HCT116 (cell line): Measurements from ENCODE around the gene PCDH17. TPM values are rescaled to one million over a fixed set of nuclear protein-coding genes. Genes with fewer than 3 reads are reported as not detected.

Experiments used
- ATAC-seq: fragments of 200-7000 bp; cut with Tn5 transposase; 2 replicates; pipeline ENCODE4 v1.9.1; 2020; ENCODE audit warnings: mild to moderate bottlenecking, moderate library complexity
- BruUV-seq: library from RNA; stranded (reverse); fragments of 400-500 nt; replicated peaks from 2 replicates; lab custom pipeline; 2021; lab: Mats Ljungman, UMichigan
- CTCF ChIA-PET: fragments of 300-600 bp; sonication (Branson Sonifier 250); formaldehyde crosslinking; loops from one replicate; lab custom pipeline; 2021; ENCODE audit warnings: antibody characterized with exemption; lab: Charles Lee
- POLR2A ChIA-PET: fragments of 300-600, 350-600 bp; sonication (Branson Sonifier 250); formaldehyde crosslinking; loops from one replicate; lab custom pipeline; 2021; ENCODE audit warnings: antibody characterized with exemption; lab: Charles Lee
- RAD21 ChIA-PET, 2 experiments: fragments of 300-600 bp; sonication (Branson Sonifier 250); formaldehyde crosslinking; loops; one replicate each; lab custom pipeline; 2023; ENCODE audit warnings: low total read pairs in 2 of 2; ENCODE audit not compliant: uncharacterized antibody in 2 of 2, unreplicated experiment in 2 of 2, low non-redundant PET in 1 of 2; lab: Charles Lee
- DNase-seq: peaks from one replicate; pipeline ENCODE4 v3.0.0-alpha.2; 2010; ENCODE audit warnings: low read depth, low spot score
- H2AFZ ChIP-seq: fragments of 200-600 bp; shearing (Covaris generic), sonication (generic); 2 replicates; pipeline ENCODE4 v1.6.1; 2017; ENCODE audit warnings: low read depth, mixed run types, mixed read lengths, antibody characterized with exemption, low read length; ENCODE audit not compliant: poor library complexity, severe bottlenecking
- H3K27ac ChIP-seq: 2 replicates; pipeline ENCODE4 v1.5.1; 2012; ENCODE audit warnings: low read depth, low read length
- H3K27me3 ChIP-seq: fragments of 200-600 bp; sonication (generic); 2 replicates; pipeline ENCODE4 v1.6.1; 2016; ENCODE audit warnings: mixed run types, low read length, mixed read lengths; ENCODE audit not compliant: insufficient read depth
- H3K36me3 ChIP-seq, 2 experiments: fragments of 200-500 bp in 1 of 2; fragments of 200-600 bp in 1 of 2; sonication (Bioruptor generic) in 1 of 2; sonication (generic) in 1 of 2; 2 replicates each; pipeline versions ENCODE4 v1.5.1 to v1.6.1; 2014 to 2016; ENCODE audit warnings: low read length in 2 of 2, inconsistent platforms in 1 of 2, mixed read lengths in 1 of 2, mixed run types in 1 of 2; ENCODE audit not compliant: insufficient read depth in 2 of 2, control insufficient read depth in 1 of 2
- H3K4me1 ChIP-seq, 2 experiments: fragments of 200-600 bp in 1 of 2; sonication (generic) in 1 of 2; 2 replicates each; pipeline versions ENCODE4 v1.5.1 to v1.6.1; 2012 to 2017; ENCODE audit warnings: low read length in 2 of 2, inconsistent platforms in 1 of 2, mild to moderate bottlenecking in 1 of 2, mixed read lengths in 1 of 2, mixed run types in 1 of 2, moderate library complexity in 1 of 2; ENCODE audit not compliant: insufficient read depth in 2 of 2, control insufficient read depth in 1 of 2
- H3K4me2 ChIP-seq: fragments of 200-600 bp; sonication (generic); 2 replicates; pipeline ENCODE4 v1.6.1; 2017; ENCODE audit warnings: mixed run types, low read length, mixed read lengths
- H3K4me3 ChIP-seq, 2 experiments: fragments of 200-600 bp in 1 of 2; sonication (generic) in 1 of 2; replicated peaks in 1 of 2; 2 replicates each; pipeline ENCODE4 v1.5.1; 2011 to 2016; ENCODE audit warnings: low read length in 2 of 2, control low read depth in 1 of 2, low read depth in 1 of 2, mild to moderate bottlenecking in 1 of 2, mixed read lengths in 1 of 2, mixed run types in 1 of 2
- H3K79me2 ChIP-seq: fragments of 200-600 bp; sonication (generic); 2 replicates; pipeline ENCODE4 v1.6.1; 2017; ENCODE audit warnings: mild to moderate bottlenecking, mixed run types, low read length, moderate library complexity, mixed read lengths; ENCODE audit not compliant: insufficient read depth
- H3K9ac ChIP-seq: fragments of 200-600 bp; sonication (generic); 2 replicates; pipeline ENCODE4 v1.6.1; 2016; ENCODE audit warnings: low read length, mixed read lengths
- H3K9me2 ChIP-seq: fragments of 200-600 bp; sonication (generic), shearing (Covaris generic); 2 replicates; pipeline ENCODE4 v1.6.1; 2017; ENCODE audit warnings: mixed run types, mild to moderate bottlenecking, moderate library complexity; ENCODE audit not compliant: insufficient read depth
- H3K9me3 ChIP-seq, 2 experiments: fragments of 200-500 bp in 1 of 2; fragments of 200-600 bp in 1 of 2; sonication (Bioruptor generic) in 1 of 2; sonication (generic) in 1 of 2; 2 replicates each; pipeline ENCODE4 v1.6.1; 2014 to 2017; ENCODE audit warnings: low read length in 2 of 2, mixed read lengths in 2 of 2, inconsistent platforms in 1 of 2, low read depth in 1 of 2, mild to moderate bottlenecking in 1 of 2, mixed run types in 1 of 2, moderate library complexity in 1 of 2; ENCODE audit not compliant: control insufficient read depth in 1 of 2, insufficient read depth in 1 of 2
- H4K20me1 ChIP-seq: fragments of 200-600 bp; sonication (generic), shearing (Covaris generic); 2 replicates; pipeline ENCODE4 v1.6.1; 2017; ENCODE audit warnings: mixed run types, mild to moderate bottlenecking, moderate library complexity; ENCODE audit not compliant: insufficient read depth
- CTCF ChIP-seq, 3 experiments: fragments of 200-600 bp in 1 of 3; sonication (generic) in 1 of 3; IDR thresholded peaks in 2 of 3; conservative IDR thresholded peaks in 1 of 3; 2 replicates each; pipeline ENCODE4 v1.5.1; 2012 to 2017; ENCODE audit warnings: low read depth in 2 of 3, low read length in 2 of 3, antibody characterized with exemption in 1 of 3, borderline replicate concordance in 1 of 3, control low read depth in 1 of 3, mild to moderate bottlenecking in 1 of 3, mixed read lengths in 1 of 3, mixed run types in 1 of 3, moderate library complexity in 1 of 3; ENCODE audit not compliant: insufficient read depth in 1 of 3
- EZH2 ChIP-seq: fragments of 200-600 bp; sonication (generic); IDR thresholded peaks from 2 replicates; pipeline ENCODE4 v1.6.1; 2017; ENCODE audit warnings: antibody characterized with exemption, mixed run types
- EZH2phosphoT487 ChIP-seq: fragments of 200-600 bp; IDR thresholded peaks from 2 replicates; pipeline ENCODE4 v1.6.1; 2018; ENCODE audit warnings: antibody characterized with exemption, borderline replicate concordance
- FOSL1 ChIP-seq: IDR thresholded peaks from 2 replicates; pipeline ENCODE4 v1.6.1; 2012; ENCODE audit warnings: low read depth
- POLR2A ChIP-seq: IDR thresholded peaks from 2 replicates; pipeline ENCODE4 v1.7.0; 2011; ENCODE audit warnings: borderline replicate concordance; ENCODE audit not compliant: insufficient read depth, insufficient read length; ENCODE audit errors: extremely low read depth
- SIN3A ChIP-seq: IDR thresholded peaks from 2 replicates; pipeline ENCODE4 v1.6.1; 2012; ENCODE audit warnings: low read depth
- SRF ChIP-seq: IDR thresholded peaks from 2 replicates; pipeline ENCODE4 v1.6.1; 2012; ENCODE audit warnings: low read depth
- YY1 ChIP-seq: IDR thresholded peaks from 2 replicates; pipeline ENCODE4 v1.6.1; 2011; ENCODE audit warnings: low read length, low read depth, moderate library complexity, mild to moderate bottlenecking; ENCODE audit not compliant: insufficient replicate concordance; ENCODE audit errors: extremely low read depth
- ZBTB33 ChIP-seq: IDR thresholded peaks from 2 replicates; pipeline ENCODE4 v1.6.1; 2011; ENCODE audit warnings: mild to moderate bottlenecking, low read length, moderate library complexity; ENCODE audit not compliant: insufficient replicate concordance; ENCODE audit errors: extremely low read depth
- ZFX ChIP-seq: fragments of 450-650 bp; IDR thresholded peaks from 2 replicates; pipeline ENCODE4 v1.6.1; 2017
- ZNF274 ChIP-seq: fragments of 200-500 bp; sonication (Bioruptor generic); IDR thresholded peaks from 2 replicates; pipeline ENCODE4 v1.6.1; 2014; ENCODE audit warnings: mild to moderate bottlenecking, low read depth, low read length, inconsistent platforms
- intact Hi-C: fragments of 100-400 bp; cut with micrococcal nuclease; formaldehyde crosslinking; loops from 2 replicates; pipeline ENCODE4 v1.10.0; 2022
- total RNA-seq: library from RNA; stranded (reverse); gene quantifications from one replicate; pipeline ENCODE4 v1.2.1, GENCODE V29; 2021; ENCODE audit not compliant: unreplicated experiment

The PCDH17 gene
- total RNA-seq, 1 experiment from 2014 or later, result 0.02 TPM

GRCh38 chr13:57725480-57725879 lies 93.9 kb downstream of the PCDH17 start:
- Histone ChIP-seq H3K9ac (no peak overlapping the region), H3K79me2 (no peaks in the 10 kb centered on the region), H3K36me3 (no peaks in the 10 kb centered on the region), H3K9me2 (no peaks in the 10 kb centered on the region), H2AFZ (no peak overlapping the region), H3K27me3 (no peaks in the 10 kb centered on the region), H3K9me3 (peaks cover 13 to 30% of the 10 kb centered on the region in 2 experiments; a peak in 3 of 4 replicates), H3K4me2 (no peak overlapping the region), H3K4me3 (no peak overlapping the region), H3K27ac (no peak overlapping the region), H4K20me1 (no peaks in the 10 kb centered on the region), H3K4me1 (no peaks in the 10 kb centered on the region)
- TF ChIP-seq FOSL1 (no peak), ZFX (no peak), SIN3A (no peak), YY1 (no peak), EZH2phosphoT487 (no peak), POLR2A (no peak), SRF (no peak), ZNF274 (no peak), EZH2 (no peak), ZBTB33 (no peak), CTCF (IDR thresholded peaks at IDR 0.05 in 2 of 3, conservative IDR thresholded peaks at IDR 0.05 in 1 of 3; ENCODE audit: borderline replicate concordance in 1 of 3, insufficient read depth in 1 of 3, low read depth in 2 of 3, low read length in 2 of 3) (no peak)
- POLR2A ChIA-PET, result no interaction called here
- BruUV-seq, result no TSS peak
- intact Hi-C loops, result no loop called here
- CTCF ChIA-PET, result no interaction called here
- DNase-seq (no peak), ATAC-seq (no peak)
- RAD21 ChIA-PET, result no interaction called here
